Measurements from ENCODE around the gene PIR. TPM values are rescaled to one million over a fixed set of nuclear protein-coding genes. Genes with fewer than 3 reads are reported as not detected.
A peak's percentile ranks its signal among the peaks of the same experiment; 100 is the strongest.

The PIR gene
- total RNA-seq, 2 experiments from 2014 or later, result 2.4 to 3.1 TPM

- Mint-ChIP-seq H3K27me3 (no peaks in the 10 kb centered on the region), H3K4me1 (ENCODE audit: low read depth) (no peaks in the 10 kb centered on the region), H3K9me3 (no peaks in the 10 kb centered on the region), H3K36me3 (no peaks in the 10 kb centered on the region), H3K4me3 (no peak overlapping the region), H3K27ac (no peak overlapping the region)
- no peak for DNase-seq
- ChIA-PET POLR2A (no interaction called here), CTCF (no interaction called here)
- intact Hi-C loops (cut with micrococcal nuclease), result no loop called here
Measured at GRCh38 chrX:15475021-15475420, 18.1 kb downstream of the PIR start.

DNA sequence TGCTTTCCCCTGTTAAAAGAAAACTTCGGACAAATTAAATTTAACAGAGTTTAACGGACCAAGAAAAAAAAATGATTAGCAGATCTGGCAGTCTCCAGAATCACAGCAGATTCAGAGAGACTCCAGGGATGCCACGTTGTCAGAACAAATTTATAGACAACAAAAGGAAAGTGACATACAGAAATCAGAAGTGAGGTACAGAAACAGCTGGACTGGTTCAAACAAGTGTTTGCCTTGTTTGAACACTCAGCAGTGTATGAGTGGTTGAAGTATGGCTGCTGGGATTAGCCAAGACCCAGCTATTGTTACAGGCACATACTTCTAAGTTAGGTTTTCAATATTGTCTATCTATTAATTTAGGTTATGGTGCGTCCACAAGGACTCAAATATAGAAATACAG is 19.1 kb downstream of the PIR start:
- CTCF ChIA-PET, result no interaction called here

GRCh38 chrX:15472531-15472930 is 20.6 kb downstream of the PIR start:
- intact Hi-C loops (cut with micrococcal nuclease), result no loop called here
- Mint-ChIP-seq H3K4me1 (ENCODE audit: low read depth) (no peaks in the 10 kb centered on the region), H3K27ac (no peak overlapping the region), H3K9me3 (no peaks in the 10 kb centered on the region), H3K4me3 (no peak overlapping the region), H3K27me3 (no peaks in the 10 kb centered on the region), H3K36me3 (no peaks in the 10 kb centered on the region)
- DNase-seq, result no peak
- POLR2A ChIA-PET, result no interaction called here
- CTCF ChIA-PET, result interaction anchor here (1.2 kb wide), 1 partner anchor 1223 kb away, joined by 3 read pairs; no protein-coding TSS in a partner anchor

More for the DNA sequence above, 19.1 kb downstream of the PIR start:
- POLR2A ChIA-PET, result no interaction called here
- Mint-ChIP-seq H3K36me3 (no peaks in the 10 kb centered on the region), H3K27ac (no peak overlapping the region), H3K4me1 (ENCODE audit: low read depth) (no peaks in the 10 kb centered on the region), H3K9me3 (no peaks in the 10 kb centered on the region), H3K27me3 (no peaks in the 10 kb centered on the region), H3K4me3 (no peak overlapping the region)
- no peak for DNase-seq
- intact Hi-C loops (cut with micrococcal nuclease), result no loop called here

GRCh38 chrX:15471028-15471427 is 22.1 kb downstream of the PIR start:
- H3K36me3 Mint-ChIP-seq, result no peaks in the 10 kb centered on the region
- ChIA-PET POLR2A (no interaction called here), CTCF (interaction anchor here (0.6 to 1.7 kb wide), 7 partner anchors 12 to 278 kb away, joined by 3 to 11 read pairs (median 4); partner anchors contain the start of gene PIR)
- H3K9me3 Mint-ChIP-seq, result no peaks in the 10 kb centered on the region
- peak; percentile 67 for DNase-seq
- no peaks in the 10 kb centered on the region for H3K4me1 Mint-ChIP-seq (ENCODE audit: low read depth)
- intact Hi-C loops (cut with micrococcal nuclease), result loop anchor here (1.0 to 2.0 kb wide), 3 partner anchors 22 to 168 kb away; partner anchors contain the start of gene PIR
- no peaks in the 10 kb centered on the region for H3K27me3 Mint-ChIP-seq
- no peak overlapping the region for H3K4me3 Mint-ChIP-seq
- H3K27ac Mint-ChIP-seq, result no peak overlapping the region

DNA sequence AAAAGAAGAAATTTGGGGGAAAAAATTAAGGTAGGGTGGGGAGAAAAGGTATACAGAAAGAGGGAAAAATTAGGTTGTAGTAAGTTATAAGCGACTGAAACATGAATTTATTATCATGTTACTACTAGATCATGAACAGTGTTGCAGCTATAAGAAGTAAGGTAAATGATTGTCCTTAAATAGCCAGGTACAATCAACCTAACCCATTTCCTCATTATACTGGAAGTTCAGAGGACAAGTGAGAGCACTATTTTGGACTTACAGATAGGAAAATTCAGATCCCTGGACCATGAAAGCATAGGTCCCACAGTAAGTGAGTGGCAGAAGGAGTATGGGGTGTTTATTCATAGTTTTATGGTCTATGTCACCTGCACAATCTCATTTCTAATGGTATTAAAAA is 23.5 kb downstream of the PIR start:
- no peaks in the 10 kb centered on the region for H3K27me3 Mint-ChIP-seq

DNA sequence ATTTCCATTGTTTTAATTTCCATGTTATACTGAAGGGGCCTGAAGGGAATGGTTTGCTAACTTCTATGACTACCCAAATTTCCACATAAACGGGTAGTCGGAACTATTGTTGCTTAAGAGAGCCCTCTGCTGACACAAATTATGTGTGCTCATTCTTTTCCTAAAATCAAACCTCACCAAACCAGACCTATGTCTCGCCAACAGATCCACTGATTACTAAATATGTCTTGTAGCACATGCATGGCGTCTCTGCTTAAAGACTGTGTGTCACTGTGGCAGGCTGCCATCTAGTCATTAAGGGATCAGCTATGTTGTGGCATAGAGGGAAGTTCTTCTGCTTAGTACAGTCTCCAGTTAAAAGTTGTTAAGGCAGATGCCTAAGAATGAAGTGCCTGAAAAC is 25.1 kb downstream of the PIR start:
- no peak overlapping the region for H3K27ac Mint-ChIP-seq
- no peaks in the 10 kb centered on the region for H3K36me3 Mint-ChIP-seq
- POLR2A ChIA-PET, result no interaction called here
- CTCF ChIA-PET, result interaction anchor here (1.5 to 2.3 kb wide), 3 partner anchors 118 to 168 kb away, joined by 5 to 11 read pairs (median 7); no protein-coding TSS in a partner anchor
- no peaks in the 10 kb centered on the region for H3K9me3 Mint-ChIP-seq
- no peaks in the 10 kb centered on the region for H3K27me3 Mint-ChIP-seq
- intact Hi-C loops (cut with micrococcal nuclease), result loop anchor here (1.0 to 5.0 kb wide), 2 partner anchors 119 to 361 kb away; no protein-coding TSS in a partner anchor
- H3K4me1 Mint-ChIP-seq (ENCODE audit: low read depth), result peaks cover 1% of the 10 kb centered on the region
- DNase-seq, result no peak
- H3K4me3 Mint-ChIP-seq, result no peak overlapping the region

More for the DNA sequence above, 23.5 kb downstream of the PIR start:
- no peak overlapping the region for H3K27ac Mint-ChIP-seq
- H3K4me3 Mint-ChIP-seq, result no peak overlapping the region
- ChIA-PET CTCF (interaction anchor here (0.8 to 2.3 kb wide), 2 partner anchors 118 to 120 kb away, joined by 3 to 11 read pairs; no protein-coding TSS in a partner anchor), POLR2A (no interaction called here)
- intact Hi-C loops (cut with micrococcal nuclease), result loop anchor here (2.0 to 5.0 kb wide), 2 partner anchors 167 to 362 kb away; no protein-coding TSS in a partner anchor
- DNase-seq, result no peak
- no peaks in the 10 kb centered on the region for H3K36me3 Mint-ChIP-seq
- no peaks in the 10 kb centered on the region for H3K9me3 Mint-ChIP-seq
- peaks cover 1% of the 10 kb centered on the region for H3K4me1 Mint-ChIP-seq (ENCODE audit: low read depth)

DNA sequence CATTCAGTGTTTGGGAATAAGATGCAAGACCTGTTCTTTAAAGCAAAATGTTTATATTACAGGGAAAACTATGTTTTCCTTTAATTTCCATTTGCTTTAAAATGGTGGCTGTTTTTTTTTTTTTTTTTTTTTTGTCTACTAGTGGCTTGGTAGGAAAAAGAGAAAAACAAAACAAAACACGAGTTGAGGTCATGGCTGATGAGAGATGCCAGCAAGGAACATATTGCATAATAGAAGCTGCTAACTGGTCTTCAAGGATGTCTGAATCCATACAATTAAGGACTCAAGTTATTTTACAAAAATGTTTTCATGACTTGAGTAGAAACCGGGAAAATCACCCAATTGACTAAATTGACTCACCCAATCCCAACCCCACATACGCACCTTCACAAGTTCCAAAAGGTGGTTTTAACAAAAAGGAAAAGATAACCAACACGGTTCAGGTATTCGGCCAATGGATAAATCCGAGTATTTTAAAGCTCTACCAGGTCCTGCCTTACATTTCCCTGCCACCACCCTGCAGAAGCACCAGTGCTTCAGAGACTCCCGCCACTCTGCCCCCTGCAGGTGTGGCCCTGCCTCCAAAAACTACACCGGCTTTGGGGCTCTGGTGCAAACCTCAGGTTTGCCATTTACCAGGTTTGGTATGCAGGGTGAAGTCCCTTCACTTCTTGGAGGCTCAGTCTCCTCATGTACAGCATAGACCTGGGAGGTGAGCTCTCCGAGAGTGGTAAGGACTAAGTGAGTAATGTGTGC is 27.1 kb downstream of the PIR start:
- Mint-ChIP-seq H3K36me3 (no peaks in the 10 kb centered on the region), H3K4me1 (ENCODE audit: low read depth) (peaks cover 1% of the 10 kb centered on the region), H3K9me3 (no peaks in the 10 kb centered on the region), H3K27me3 (no peaks in the 10 kb centered on the region), H3K27ac (no peak overlapping the region), H3K4me3 (no peak overlapping the region)
- intact Hi-C loops (cut with micrococcal nuclease), result loop anchor here (5.0 kb wide), 1 partner anchor 359 kb away; no protein-coding TSS in a partner anchor
- CTCF ChIA-PET, result interaction anchor here (1.7 kb wide), 1 partner anchor 117 kb away, joined by 8 read pairs; no protein-coding TSS in a partner anchor
- peak; percentile 13 for DNase-seq
- POLR2A ChIA-PET, result interaction anchor here (0.6 kb wide), 1 partner anchor 632 kb away, joined by 3 read pairs; no protein-coding TSS in a partner anchor

DNA sequence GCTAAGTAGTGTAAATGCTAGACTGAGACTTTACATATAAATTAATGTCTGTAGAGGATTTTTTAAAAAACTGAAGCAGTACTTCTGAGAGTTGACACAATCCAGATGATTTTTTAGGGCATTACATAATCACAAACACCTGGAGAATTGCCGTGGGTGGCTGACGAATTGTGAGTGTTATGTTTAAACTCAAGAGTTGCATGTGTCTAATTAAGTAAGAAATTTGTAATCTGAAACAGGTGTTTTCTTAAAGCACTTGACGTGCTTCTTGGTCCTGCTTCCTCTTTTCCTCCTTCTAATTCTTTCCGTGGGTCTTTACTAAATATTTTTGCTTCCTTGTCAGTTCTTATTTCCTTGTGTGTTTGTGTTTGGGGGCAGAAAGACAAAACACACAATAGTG is 27.8 kb downstream of the PIR start:
- Mint-ChIP-seq H3K36me3 (no peaks in the 10 kb centered on the region), H3K27ac (no peak overlapping the region), H3K9me3 (no peaks in the 10 kb centered on the region), H3K4me1 (ENCODE audit: low read depth) (peaks cover 1% of the 10 kb centered on the region), H3K4me3 (no peak overlapping the region), H3K27me3 (no peaks in the 10 kb centered on the region)
- intact Hi-C loops (cut with micrococcal nuclease), result loop anchor here (5.0 kb wide), 1 partner anchor 358 kb away; no protein-coding TSS in a partner anchor
- DNase-seq, result peak; percentile 10
- ChIA-PET CTCF (interaction anchor here (1.7 kb wide), 1 partner anchor 116 kb away, joined by 8 read pairs; no protein-coding TSS in a partner anchor), POLR2A (no interaction called here)

GRCh38 chrX:15464704-15465103 is 28.4 kb downstream of the PIR start:
- Mint-ChIP-seq H3K36me3 (no peaks in the 10 kb centered on the region), H3K4me3 (no peak overlapping the region), H3K4me1 (ENCODE audit: low read depth) (peaks cover 1% of the 10 kb centered on the region), H3K27ac (no peak overlapping the region), H3K9me3 (no peaks in the 10 kb centered on the region), H3K27me3 (no peaks in the 10 kb centered on the region)
- CTCF ChIA-PET, result interaction anchor here (0.6 kb wide), 1 partner anchor 54 kb away, joined by 3 read pairs; no protein-coding TSS in a partner anchor
- intact Hi-C loops (cut with micrococcal nuclease), result loop anchor here (5.0 kb wide), 1 partner anchor 357 kb away; no protein-coding TSS in a partner anchor
- POLR2A ChIA-PET, result no interaction called here
- DNase-seq, result no peak

DNA sequence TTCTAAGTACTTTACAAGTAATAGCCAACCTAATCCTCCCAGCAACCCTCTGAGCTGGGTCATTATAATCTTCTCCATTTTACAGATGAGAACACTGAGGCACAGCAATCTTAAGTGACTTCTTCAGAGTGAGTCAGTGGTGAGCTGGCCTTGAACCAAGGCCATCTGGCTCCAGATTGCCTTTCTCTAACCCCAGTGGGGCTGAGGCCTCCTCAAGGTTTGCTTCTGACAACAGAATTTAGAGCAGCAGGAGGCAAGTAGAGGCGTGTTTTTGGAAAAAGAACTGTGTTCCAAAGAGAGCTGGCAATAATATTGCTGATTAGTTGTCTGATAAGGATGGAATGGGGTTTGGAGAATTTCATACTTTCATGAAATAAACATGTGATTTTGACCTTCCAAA is 41.2 kb downstream of the PIR start:
- Mint-ChIP-seq H3K4me3 (no peak overlapping the region), H3K36me3 (no peaks in the 10 kb centered on the region), H3K27me3 (no peaks in the 10 kb centered on the region), H3K9me3 (no peaks in the 10 kb centered on the region), H3K4me1 (ENCODE audit: low read depth) (no peaks in the 10 kb centered on the region), H3K27ac (no peak overlapping the region)
- DNase-seq, result no peak
- intact Hi-C loops (cut with micrococcal nuclease), result no loop called here
- ChIA-PET POLR2A (no interaction called here), CTCF (no interaction called here)

DNA sequence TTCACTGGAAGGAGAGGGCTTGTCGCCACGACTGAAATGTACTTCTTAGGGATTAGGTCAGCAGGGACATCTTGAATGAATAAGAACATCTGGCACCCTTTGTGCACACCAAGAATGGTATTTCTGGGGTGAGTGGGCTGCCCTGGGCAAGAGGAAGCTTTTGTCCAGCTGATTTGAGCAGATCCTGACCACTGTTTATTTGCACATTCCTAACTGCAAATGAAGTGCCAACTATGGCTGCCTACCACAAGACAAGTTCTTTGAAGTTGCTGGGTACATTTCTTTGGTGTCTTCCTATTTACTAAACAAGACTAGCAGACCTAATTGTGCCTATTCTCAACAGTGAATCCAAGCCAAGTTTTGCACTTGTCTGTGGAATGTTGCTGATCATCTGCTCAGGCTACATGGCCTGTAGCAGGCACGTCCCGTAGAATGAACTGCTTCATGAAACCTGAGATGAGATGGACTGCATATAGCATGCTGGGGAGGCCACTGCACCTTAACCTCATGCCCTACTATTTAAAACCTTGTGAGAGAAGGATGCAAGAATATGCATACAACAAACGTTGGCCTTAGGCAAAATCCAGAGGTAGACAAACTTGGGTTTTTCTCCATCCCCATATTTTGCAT is 45.0 kb downstream of the PIR start:
- no peak overlapping the region for H3K27ac Mint-ChIP-seq
- H3K4me3 Mint-ChIP-seq, result no peak overlapping the region
- intact Hi-C loops (cut with micrococcal nuclease), result loop anchor here (10.0 kb wide), 1 partner anchor 923 kb away; the partner anchor contains the start of gene GLRA2
- POLR2A ChIA-PET, result no interaction called here
- DNase-seq, result no peak
- H3K9me3 Mint-ChIP-seq, result no peaks in the 10 kb centered on the region
- no peaks in the 10 kb centered on the region for H3K27me3 Mint-ChIP-seq
- H3K36me3 Mint-ChIP-seq, result no peaks in the 10 kb centered on the region
- CTCF ChIA-PET, result no interaction called here
- no peaks in the 10 kb centered on the region for H3K4me1 Mint-ChIP-seq (ENCODE audit: low read depth)

DNA sequence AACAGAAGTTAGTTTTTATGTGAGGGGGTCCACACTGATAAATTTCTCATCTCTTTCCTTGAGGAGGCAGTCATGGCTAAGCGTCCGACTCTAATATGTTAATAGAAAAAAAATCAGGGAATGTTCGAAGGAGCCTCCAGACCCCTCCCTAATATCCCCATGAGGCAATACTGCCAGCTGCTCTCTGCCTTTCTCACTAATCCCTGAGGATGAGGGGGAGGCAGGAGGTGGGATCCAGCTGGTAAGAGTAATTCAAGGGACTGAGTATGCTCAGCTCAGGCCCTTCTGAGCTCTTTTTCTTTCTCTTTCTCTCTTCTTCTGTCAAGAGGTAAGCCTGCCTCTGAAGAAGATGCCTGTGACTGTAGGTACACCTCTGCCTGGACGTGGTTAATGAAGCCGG is 51.7 kb downstream of the PIR start:
- no peak overlapping the region for H3K4me3 Mint-ChIP-seq
- no peak overlapping the region for H3K27ac Mint-ChIP-seq
- H3K36me3 Mint-ChIP-seq, result no peaks in the 10 kb centered on the region
- POLR2A ChIA-PET, result no interaction called here
- H3K4me1 Mint-ChIP-seq (ENCODE audit: low read depth), result no peaks in the 10 kb centered on the region
- H3K9me3 Mint-ChIP-seq, result no peaks in the 10 kb centered on the region
- DNase-seq, result no peak
- intact Hi-C loops (cut with micrococcal nuclease), result loop anchor here (10.0 kb wide), 1 partner anchor 917 kb away; the partner anchor contains the start of gene GLRA2
- CTCF ChIA-PET, result no interaction called here
- no peaks in the 10 kb centered on the region for H3K27me3 Mint-ChIP-seq
